ENCODE results near the gene ROBO2. TPM values are rescaled to one million over a fixed set of nuclear protein-coding genes. Genes with fewer than 3 reads are reported as not detected.

The ROBO2 gene
- total and polyA plus RNA-seq, 8 donors: 0.65 to 4.3 (median 1.6) TPM

- WGBS, 2 donors: 88 to 91% methylated on average over 3 of the region's 3 CpGs
- intact Hi-C loops (cut with DNase I): no loop called here
- FAIRE-seq (no peak), ATAC-seq (no peak), DNase-seq (no peak)
- H3K4me1 ChIP-seq: peaks cover 0 to 4% (median 0%) of the 10 kb centered on the region in 3 donors
- no peaks in the 10 kb centered on the region for H3K27me3 ChIP-seq
- no peak overlapping the region for H3K27ac ChIP-seq
- H3K4me3 ChIP-seq: no peak overlapping the region
- no peaks in the 10 kb centered on the region for H3K36me3 ChIP-seq
- TF ChIP-seq CTCF (IDR thresholded peaks at IDR 0.05): no peak
- H3K9me3 ChIP-seq: no peaks in the 10 kb centered on the region
Observed at GRCh38 chr3:77244981-77245380, 205.1 kb downstream of the ROBO2 start.

GRCh38 chr3:77247061-77247460, 207.2 kb downstream of the ROBO2 start:
- intact Hi-C loops (cut with DNase I): no loop called here
- no peaks in the 10 kb centered on the region for H3K9me3 ChIP-seq
- no peak for TF ChIP-seq CTCF (IDR thresholded peaks at IDR 0.05)
- no peak overlapping the region for H3K27ac ChIP-seq
- no peaks in the 10 kb centered on the region for H3K36me3 ChIP-seq
- WGBS, 2 donors: 62 to 64% methylated on average over 6 of the region's 6 CpGs
- FAIRE-seq (no peak), DNase-seq (no peak), ATAC-seq (peak in 1 of 4 donors; percentile 14)
- H3K4me3 ChIP-seq: no peak overlapping the region
- H3K27me3 ChIP-seq: no peaks in the 10 kb centered on the region
- H3K4me1 ChIP-seq: no peaks in the 10 kb centered on the region

DNA sequence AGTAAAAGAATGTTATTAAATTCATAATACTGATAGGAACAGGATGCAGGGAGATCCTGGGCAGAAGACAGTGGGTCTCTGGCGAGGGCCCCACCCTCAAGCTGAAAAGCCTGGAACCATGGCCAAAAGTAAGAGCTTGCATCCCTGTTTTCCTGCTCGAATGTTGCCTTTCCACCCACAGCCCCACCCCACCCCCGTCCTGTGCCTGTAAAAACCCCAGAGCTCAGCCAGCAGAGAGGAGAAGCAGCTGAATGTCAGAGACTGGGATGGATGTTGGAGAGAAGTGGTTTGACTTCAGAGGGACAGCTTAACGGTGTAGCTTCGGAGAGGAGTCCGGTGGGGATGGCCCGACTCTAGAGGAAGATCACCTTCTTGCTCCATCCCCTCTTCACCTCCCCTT, 207.9 kb downstream of the ROBO2 start:
- FAIRE-seq (no peak), DNase-seq (no peak), ATAC-seq (no peak)
- 77 to 90% methylated on average over 7 of the region's 7 CpGs for WGBS, 2 donors
- intact Hi-C loops (cut with DNase I): no loop called here
- H3K27me3 ChIP-seq: no peaks in the 10 kb centered on the region
- no peak overlapping the region for H3K27ac ChIP-seq
- no peaks in the 10 kb centered on the region for H3K9me3 ChIP-seq
- no peak overlapping the region for H3K4me3 ChIP-seq
- H3K36me3 ChIP-seq: no peaks in the 10 kb centered on the region
- no peaks in the 10 kb centered on the region for H3K4me1 ChIP-seq
- TF ChIP-seq CTCF (IDR thresholded peaks at IDR 0.05): no peak

GRCh38 chr3:77248420-77248819, 208.5 kb downstream of the ROBO2 start:
- Histone ChIP-seq H3K36me3 (no peaks in the 10 kb centered on the region), H3K4me3 (no peak overlapping the region), H3K9me3 (no peaks in the 10 kb centered on the region), H3K4me1 (no peaks in the 10 kb centered on the region), H3K27me3 (no peaks in the 10 kb centered on the region), H3K27ac (no peak overlapping the region)
- intact Hi-C loops (cut with DNase I): no loop called here
- WGBS, 2 donors: 82 to 87% methylated on average over 17 of the region's 17 CpGs
- ATAC-seq: no peak
- TF ChIP-seq CTCF (IDR thresholded peaks at IDR 0.05): no peak
- FAIRE-seq: no peak
- DNase-seq: peak in 1 of 6 donors; percentile 59

- intact Hi-C loops (cut with DNase I): loop anchor here in 2 of 3 donors (10.0 kb wide), 1 partner anchor 206 kb away; the partner anchor contains the start of gene ROBO2 (in 2 of the 2)
- TF ChIP-seq CTCF (IDR thresholded peaks at IDR 0.05): no peak
- no peaks in the 10 kb centered on the region for H3K36me3 ChIP-seq
- no peaks in the 10 kb centered on the region for H3K4me1 ChIP-seq
- ATAC-seq (no peak), FAIRE-seq (no peak), DNase-seq (no peak)
- no peaks in the 10 kb centered on the region for H3K27me3 ChIP-seq
- H3K9me3 ChIP-seq: no peaks in the 10 kb centered on the region
- no peak overlapping the region for H3K4me3 ChIP-seq
- no peak overlapping the region for H3K27ac ChIP-seq
- WGBS, 2 donors: 62 to 70% methylated on average over 7 of the region's 7 CpGs
Observed at GRCh38 chr3:77251136-77251535, 211.2 kb downstream of the ROBO2 start.

All from pancreas (tissue), 10 donors.